ENCODE results near the gene HPCAL1. TPM values are rescaled to one million over a fixed set of nuclear protein-coding genes. Genes with fewer than 3 reads are reported as not detected.

HPCAL1 gene
- total RNA-seq, 4 donors from 2014 or later, result 11.1 to 122 (median 48.9) TPM

DNA sequence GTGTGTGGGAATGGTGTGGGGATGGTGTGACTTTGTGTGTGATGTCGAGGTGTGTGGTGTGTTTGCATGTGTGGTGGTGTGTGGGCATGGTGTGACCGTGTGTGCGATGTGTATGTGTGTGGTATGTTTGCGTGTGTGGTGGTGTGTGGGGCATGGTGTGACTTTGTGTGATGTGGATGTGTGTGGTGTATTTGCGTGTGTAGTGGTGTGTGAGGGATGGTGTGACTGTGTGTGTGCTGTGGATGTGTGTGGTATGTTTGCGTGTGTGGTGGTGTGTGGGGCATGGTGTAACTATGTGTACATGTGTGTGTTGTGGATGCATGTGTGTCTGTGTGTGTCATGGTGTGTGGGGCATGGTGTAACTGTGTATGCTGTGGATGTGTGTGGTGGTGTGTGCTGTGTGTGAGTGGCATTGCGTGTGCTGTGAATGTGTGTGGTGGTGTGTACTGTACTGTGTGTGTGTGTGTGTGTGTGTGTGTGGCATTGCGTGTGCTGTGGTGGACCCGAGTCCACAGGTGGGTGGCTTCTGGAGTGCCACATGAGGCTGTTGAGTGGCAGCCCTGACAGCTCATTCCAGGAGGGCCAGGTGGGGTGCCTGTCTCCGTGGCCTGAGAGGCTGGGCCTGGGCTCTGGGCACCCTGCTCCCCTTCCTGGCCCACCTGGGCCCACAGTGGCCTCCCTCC is 130.7 kb downstream of the HPCAL1 start:
- intact Hi-C loops (cut with DNase I; ENCODE audit: low total_unique reads), result loop anchor here (5.0 kb wide), 1 partner anchor 291 kb away; no protein-coding TSS in a partner anchor
- no peak for DNase-seq
- TF ChIP-seq POLR2A (IDR thresholded peaks at IDR 0.05), result no peak
- TF ChIP-seq, protein P1, sequence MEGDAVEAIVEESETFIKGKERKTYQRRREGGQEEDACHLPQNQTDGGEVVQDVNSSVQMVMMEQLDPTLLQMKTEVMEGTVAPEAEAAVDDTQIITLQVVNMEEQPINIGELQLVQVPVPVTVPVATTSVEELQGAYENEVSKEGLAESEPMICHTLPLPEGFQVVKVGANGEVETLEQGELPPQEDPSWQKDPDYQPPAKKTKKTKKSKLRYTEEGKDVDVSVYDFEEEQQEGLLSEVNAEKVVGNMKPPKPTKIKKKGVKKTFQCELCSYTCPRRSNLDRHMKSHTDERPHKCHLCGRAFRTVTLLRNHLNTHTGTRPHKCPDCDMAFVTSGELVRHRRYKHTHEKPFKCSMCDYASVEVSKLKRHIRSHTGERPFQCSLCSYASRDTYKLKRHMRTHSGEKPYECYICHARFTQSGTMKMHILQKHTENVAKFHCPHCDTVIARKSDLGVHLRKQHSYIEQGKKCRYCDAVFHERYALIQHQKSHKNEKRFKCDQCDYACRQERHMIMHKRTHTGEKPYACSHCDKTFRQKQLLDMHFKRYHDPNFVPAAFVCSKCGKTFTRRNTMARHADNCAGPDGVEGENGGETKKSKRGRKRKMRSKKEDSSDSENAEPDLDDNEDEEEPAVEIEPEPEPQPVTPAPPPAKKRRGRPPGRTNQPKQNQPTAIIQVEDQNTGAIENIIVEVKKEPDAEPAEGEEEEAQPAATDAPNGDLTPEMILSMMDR (IDR thresholded peaks at IDR 0.05), result no peak

GRCh38 chr2:10433947-10434885 is 131.5 kb downstream of the HPCAL1 start:
- H3K36me3 ChIP-seq, result no peaks in the 10 kb centered on the region
- intact Hi-C loops (cut with DNase I; ENCODE audit: low total_unique reads), result loop anchor here (5.0 kb wide), 1 partner anchor 292 kb away; no protein-coding TSS in a partner anchor
- DNase-seq, result no peak
- no peaks in the 10 kb centered on the region for H3K4me1 ChIP-seq
- no peaks in the 10 kb centered on the region for H3K27me3 ChIP-seq
- no peak overlapping the region for H3K27ac ChIP-seq
- no peak overlapping the region for H3K4me3 ChIP-seq
- no peaks in the 10 kb centered on the region for H3K9me3 ChIP-seq
- no peak for TF ChIP-seq POLR2A (IDR thresholded peaks at IDR 0.05)
- TF ChIP-seq, protein P1 (IDR thresholded peaks at IDR 0.05), result no peak

More for the DNA sequence above, 130.7 kb downstream of the HPCAL1 start:
- Histone ChIP-seq H3K36me3 (no peaks in the 10 kb centered on the region), H3K4me1 (no peaks in the 10 kb centered on the region), H3K4me3 (no peak overlapping the region), H3K27me3 (no peaks in the 10 kb centered on the region), H3K27ac (no peak overlapping the region), H3K9me3 (no peaks in the 10 kb centered on the region)

GRCh38 chr2:10434886-10435819 is 132.4 kb downstream of the HPCAL1 start:
- DNase-seq, result peak; percentile 72 to 80
- no peaks in the 10 kb centered on the region for H3K4me1 ChIP-seq
- H3K36me3 ChIP-seq, result no peaks in the 10 kb centered on the region
- H3K27me3 ChIP-seq, result no peaks in the 10 kb centered on the region
- no peak overlapping the region for H3K4me3 ChIP-seq
- no peak for TF ChIP-seq POLR2A (IDR thresholded peaks at IDR 0.05)
- TF ChIP-seq, protein P1 (IDR thresholded peaks at IDR 0.05), result peak; percentile 96 to 99 (median 98)
- no peak overlapping the region for H3K27ac ChIP-seq
- H3K9me3 ChIP-seq, result no peaks in the 10 kb centered on the region
- intact Hi-C loops (cut with DNase I; ENCODE audit: low total_unique reads), result loop anchor here (5.0 kb wide), 1 partner anchor 293 kb away; no protein-coding TSS in a partner anchor

- Histone ChIP-seq H3K27me3 (no peaks in the 10 kb centered on the region), H3K9me3 (no peaks in the 10 kb centered on the region), H3K36me3 (no peaks in the 10 kb centered on the region), H3K27ac (no peak overlapping the region), H3K4me1 (no peaks in the 10 kb centered on the region), H3K4me3 (no peak overlapping the region)
- intact Hi-C loops (cut with DNase I; ENCODE audit: low total_unique reads), result loop anchor here (2.0 kb wide), 1 partner anchor 313 kb away; the partner anchor contains the start of gene RRM2
- no peak for TF ChIP-seq POLR2A (IDR thresholded peaks at IDR 0.05)
- TF ChIP-seq, protein P1 (IDR thresholded peaks at IDR 0.05), result no peak
- DNase-seq, result no peak
Measured at GRCh38 chr2:10435820-10436204, 133.1 kb downstream of the HPCAL1 start.
